Activated CD4-positive, alpha-beta T cell treated with anti-CD3 and anti-CD28 coated beads, Interleukin-2, amount 50 U/mL, for 48 hours (primary cell): ENCODE measurements around the gene MAG.
"Not testable (repeated sequence)": the region's sequence is repeated elsewhere in the genome, so short reads cannot be mapped to it uniquely, and the experiment has no call there.

ENCODE experiments used
- DNase-seq, 2 experiments: peaks; one replicate each; pipeline ENCODE4 v3.0.0-alpha.2; 2020

MAG gene

GRCh38 chr19:35284153-35285094, 7.5 kb upstream of the MAG start:
- DNase-seq = no peak

DNA sequence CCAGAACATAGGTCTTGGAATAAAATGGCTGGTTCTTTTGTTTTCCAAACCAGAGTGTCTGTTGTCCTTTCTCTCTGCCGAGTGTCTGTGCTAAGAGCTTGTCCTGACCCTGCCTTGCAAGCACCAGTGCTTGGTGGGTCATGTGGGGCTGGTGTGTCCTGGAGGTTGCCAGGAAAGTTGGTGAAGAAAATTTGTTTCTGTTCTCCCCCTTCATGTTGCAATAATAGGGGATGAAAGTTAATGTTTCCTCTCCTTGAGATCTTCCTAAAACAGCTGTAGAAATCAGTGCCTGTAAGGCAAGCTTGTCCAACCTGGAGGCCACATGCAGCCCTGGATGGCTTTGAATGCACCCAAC, 6.9 kb upstream of the MAG start:
- no peak for DNase-seq

DNA sequence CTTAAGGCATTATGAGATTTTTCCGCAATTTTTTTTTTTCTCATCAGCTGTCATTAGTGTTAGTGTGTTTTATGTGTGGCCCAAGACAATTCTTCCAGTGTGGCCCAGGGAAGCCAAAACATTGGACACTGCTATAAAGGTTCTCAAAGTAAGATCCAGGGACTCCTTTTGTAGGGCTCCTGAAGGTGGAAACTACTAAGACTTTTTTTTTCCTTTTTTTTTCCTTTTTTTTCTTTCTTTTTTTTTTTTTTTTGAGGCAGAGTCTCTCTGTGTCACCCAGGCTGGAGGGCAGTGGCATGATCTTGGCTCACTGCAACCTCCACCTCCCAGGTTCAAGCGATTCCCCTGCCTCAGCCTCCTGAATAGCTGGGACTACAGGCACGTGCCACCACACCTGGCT, 6.5 kb upstream of the MAG start:
- DNase-seq = not testable (repeated sequence)

- DNase-seq = not testable (repeated sequence)
These were observed 5.9 kb upstream of the MAG start for GRCh38 chr19:35286101-35286500.

DNA sequence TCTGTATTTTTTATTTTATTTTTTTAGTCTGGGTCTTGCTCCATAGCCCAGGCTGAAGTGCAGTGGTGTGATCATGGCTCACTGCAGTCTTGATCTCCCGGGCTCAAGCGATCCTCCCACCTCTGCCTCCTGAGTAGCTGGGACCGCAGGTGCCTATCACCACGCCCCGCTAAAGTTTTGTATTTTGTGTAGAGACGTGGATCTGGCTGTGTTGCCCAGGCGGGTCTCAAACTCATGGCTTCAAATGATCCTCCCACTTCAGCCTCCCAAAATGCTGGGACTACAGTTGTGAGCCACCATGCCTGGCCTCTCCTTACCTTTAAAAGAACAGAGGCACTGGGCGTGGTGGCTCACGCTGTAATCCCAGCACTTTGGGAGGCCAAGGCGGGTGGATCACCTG, 4.2 kb upstream of the MAG start:
- DNase-seq = no peak

GRCh38 chr19:35288331-35288730, 3.6 kb upstream of the MAG start:
- no peak for DNase-seq

GRCh38 chr19:35288906-35289305, 3.1 kb upstream of the MAG start:
- DNase-seq = no peak

GRCh38 chr19:35290381-35291127, 1.4 kb upstream of the MAG start:
- DNase-seq = no peak

- no peak for DNase-seq
These were observed 702 bp upstream of the MAG start for GRCh38 chr19:35291259-35291658.

- no peak for DNase-seq
These were observed 731 bp downstream of the MAG start for GRCh38 chr19:35292421-35293362.

GRCh38 chr19:35293363-35293739, 1.4 kb downstream of the MAG start:
- DNase-seq = no peak

DNA sequence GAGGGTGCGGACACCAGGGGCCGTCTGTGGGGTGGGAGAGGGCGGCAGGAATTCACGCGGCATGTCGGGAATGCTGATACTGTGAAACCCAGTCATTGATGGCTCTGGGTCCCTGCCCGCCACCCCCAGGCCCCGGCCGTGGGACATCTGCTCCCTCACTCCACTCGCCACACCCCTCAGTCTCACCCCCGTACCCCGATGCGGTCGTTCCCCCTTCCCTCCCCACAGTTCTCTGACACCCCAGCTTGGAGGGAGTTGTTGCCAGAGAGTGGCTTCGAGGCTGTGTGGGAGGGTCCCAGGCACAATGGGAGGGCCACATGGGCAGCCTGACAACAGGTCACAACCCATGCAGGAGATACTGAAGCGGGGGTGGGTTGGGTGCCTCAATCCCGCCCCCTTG, 1.8 kb downstream of the MAG start:
- DNase-seq = no peak

DNA sequence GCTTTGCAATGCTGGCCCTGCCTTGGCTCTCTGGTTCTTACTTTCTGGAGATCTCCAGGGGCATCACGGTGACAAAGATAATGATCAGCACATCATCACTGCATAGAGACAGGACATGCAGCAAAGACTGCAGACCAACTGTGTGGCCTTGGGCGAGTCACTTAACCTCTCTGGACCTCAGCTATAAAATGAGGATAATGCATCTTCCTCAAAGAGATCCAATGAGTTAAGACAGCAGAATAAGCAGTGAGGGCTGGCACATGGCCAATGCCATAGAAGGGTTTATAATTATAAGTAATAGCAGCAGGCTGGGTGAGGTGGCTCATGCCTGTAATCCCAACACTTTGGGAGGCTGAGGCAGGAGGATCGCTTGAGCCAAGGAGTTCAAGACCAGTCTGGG, 2.4 kb downstream of the MAG start:
- DNase-seq = no peak

DNA sequence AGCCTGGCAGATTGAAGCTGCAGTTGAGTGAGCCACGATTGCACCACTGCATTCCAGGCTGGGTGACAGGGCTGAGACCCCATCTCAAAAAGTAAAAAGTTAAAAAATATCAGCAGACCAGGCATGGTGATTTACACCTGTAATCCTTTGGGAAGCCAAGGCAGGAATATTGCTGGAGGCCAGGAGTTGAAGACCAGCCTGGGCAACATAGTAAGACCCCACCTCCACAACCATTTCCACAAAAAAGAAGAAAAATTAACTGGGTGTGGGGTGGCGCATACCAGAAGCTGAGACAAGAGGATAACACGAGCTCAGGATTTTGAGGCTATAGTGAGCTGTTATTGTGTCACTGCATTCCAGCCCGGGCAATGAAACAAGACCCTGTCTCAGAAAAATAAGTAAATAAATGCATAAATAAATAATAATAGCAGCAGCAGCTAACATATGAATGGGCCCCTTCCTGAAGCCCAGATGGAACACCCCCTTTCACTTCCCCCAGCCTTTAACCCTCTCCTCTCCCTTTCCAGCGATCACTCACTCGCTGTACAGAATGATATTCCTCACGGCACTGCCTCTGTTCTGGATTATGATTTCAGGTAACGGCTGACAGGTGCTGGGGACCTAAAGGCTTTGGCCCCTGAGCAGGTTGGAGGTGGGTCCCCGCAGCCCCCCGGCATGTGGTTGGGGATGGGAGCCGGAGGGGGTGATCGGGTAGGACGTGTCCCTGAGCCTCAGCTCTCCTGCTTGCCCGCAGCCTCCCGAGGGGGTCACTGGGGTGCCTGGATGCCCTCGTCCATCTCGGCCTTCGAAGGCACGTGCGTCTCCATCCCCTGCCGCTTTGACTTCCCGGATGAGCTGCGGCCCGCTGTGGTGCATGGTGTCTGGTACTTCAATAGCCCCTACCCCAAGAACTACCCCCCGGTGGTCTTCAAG, 3.2 kb downstream of the MAG start:
- no peak for DNase-seq

GRCh38 chr19:35295792-35296462, 4.0 kb downstream of the MAG start:
- peak; percentile 18 to 35 for DNase-seq

DNA sequence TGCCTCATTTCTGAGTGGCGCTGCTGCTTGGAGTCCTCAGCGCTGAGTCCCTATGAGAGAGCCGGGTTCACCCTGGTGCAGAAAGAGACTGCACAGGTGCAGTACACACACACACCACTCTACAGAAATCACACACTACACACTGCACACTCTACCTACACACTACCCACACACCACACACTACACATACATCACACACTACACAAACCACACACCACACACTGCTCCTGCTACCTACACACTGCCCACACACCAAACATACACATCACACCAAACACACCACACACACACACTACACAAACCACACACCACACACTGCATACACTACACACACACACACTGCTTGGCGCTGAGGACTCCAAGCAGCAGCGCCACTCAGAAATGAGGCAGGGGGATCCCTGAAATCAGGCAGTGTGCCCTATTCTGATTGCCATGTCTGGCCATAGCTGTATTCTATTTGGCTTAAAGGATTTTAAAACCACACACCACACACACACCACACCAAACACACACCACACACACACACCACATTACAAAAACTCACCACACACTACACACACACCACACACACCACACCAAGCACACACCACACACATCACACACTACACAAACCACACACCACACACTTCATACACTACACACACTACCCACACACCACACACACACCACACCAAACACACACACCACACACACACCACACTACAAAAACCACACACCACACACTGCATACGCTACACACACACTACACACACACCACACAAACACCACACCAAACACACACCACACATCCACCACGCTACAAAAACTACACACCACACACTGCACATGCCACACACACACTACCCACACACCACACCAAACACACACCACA, 4.9 kb downstream of the MAG start:
- DNase-seq = no peak

DNA sequence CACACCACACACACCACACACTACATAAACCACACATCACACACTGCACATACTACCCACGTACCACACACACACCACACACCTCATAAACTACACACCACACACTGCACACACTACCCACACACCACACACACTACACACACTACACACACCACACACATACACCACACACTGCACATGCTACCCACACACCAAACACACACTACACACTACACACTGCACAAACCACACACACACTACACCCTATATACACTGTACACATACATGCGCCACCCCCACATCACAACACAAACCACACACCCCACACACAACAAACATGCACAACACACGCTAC, 5.5 kb downstream of the MAG start:
- no peak for DNase-seq

DNA sequence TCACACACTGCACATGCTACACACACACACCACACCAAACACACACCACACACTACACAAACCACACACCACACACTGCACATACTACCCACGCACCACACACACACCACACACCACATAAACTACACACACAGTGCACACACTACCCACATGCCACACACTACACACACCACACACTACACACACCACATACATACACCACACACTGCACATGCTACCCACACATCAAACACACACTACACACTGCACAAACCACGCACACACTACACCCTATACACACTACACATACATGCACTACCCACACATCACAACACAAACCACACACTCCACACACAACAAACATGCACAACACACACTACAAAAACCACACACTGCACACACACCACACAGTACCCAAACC, 6.0 kb downstream of the MAG start:
- DNase-seq = no peak

DNA sequence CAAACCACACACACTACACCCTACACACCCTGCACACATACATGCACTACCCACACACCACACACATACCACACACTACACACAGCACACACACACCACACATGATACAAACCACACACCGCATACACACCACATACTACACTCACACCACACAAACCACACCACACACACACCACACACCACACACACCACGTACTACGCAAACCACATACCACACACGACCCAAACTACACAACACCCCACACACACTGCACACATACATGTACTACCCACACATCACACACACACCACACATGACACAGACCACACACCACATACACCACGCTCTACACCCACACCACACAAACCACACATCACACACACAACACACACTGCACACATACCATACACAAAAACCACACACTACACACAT, 6.6 kb downstream of the MAG start:
- DNase-seq = no peak

DNA sequence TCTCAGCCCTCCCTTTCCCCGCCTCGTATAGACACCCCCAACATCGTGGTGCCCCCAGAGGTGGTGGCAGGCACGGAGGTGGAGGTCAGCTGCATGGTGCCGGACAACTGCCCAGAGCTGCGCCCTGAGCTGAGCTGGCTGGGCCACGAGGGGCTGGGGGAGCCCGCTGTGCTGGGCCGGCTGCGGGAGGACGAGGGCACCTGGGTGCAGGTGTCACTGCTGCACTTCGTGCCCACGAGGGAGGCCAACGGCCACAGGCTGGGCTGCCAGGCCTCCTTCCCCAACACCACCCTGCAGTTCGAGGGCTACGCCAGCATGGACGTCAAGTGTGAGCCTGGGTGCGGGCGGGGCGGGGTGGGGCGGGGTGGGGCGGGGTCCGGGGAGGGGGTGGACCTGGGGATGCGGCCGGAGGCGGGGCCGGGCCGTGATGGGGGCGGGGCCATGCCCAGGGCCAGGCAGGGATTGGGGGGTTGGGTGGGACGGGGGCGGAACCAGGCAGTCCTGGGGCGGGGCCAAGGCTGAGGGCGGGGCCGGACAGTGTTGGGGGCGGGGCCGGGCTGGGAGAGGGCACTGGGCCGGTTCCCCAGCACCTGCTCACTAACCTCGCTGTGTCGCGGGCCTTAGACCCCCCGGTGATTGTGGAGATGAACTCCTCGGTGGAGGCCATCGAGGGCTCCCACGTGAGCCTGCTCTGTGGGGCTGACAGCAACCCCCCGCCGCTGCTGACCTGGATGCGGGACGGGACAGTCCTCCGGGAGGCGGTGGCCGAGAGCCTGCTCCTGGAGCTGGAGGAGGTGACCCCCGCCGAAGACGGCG, 7.8 kb downstream of the MAG start:
- no peak for DNase-seq
